ENCODE data around the gene SHISAL2A.
"Not testable (repeated sequence)": the region's sequence is repeated elsewhere in the genome, so short reads cannot be mapped to it uniquely, and the experiment has no call there.

SHISAL2A gene

GRCh38 chr1:52692697-52693096 is 59.7 kb downstream of the SHISAL2A start:
- no peak for DNase-seq

DNA sequence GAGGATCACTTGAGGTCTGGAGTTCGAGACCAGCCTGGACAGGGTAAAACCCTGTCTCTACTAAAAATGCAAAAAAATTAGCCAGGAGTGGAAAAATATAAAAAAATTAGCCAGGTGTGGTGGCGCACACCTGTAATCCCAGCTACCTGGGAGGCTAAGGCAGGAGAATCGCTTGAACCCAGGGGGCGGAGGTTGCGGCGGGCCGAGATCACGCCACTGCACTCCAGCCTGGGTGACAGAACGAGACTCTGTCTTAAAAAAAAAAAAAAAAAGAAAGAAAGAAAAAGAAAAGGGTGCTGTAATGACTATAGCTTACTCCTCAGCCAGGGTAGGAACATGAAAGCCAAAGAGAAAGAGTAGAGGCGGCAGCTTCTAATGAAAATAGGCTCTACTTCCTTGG is 60.4 kb downstream of the SHISAL2A start:
- DNase-seq = not testable (repeated sequence)

- no peak for DNase-seq
Observed at GRCh38 chr1:52693843-52694242, 60.9 kb downstream of the SHISAL2A start.

GRCh38 chr1:52695627-52696026 is 62.7 kb downstream of the SHISAL2A start:
- DNase-seq = no peak

DNA sequence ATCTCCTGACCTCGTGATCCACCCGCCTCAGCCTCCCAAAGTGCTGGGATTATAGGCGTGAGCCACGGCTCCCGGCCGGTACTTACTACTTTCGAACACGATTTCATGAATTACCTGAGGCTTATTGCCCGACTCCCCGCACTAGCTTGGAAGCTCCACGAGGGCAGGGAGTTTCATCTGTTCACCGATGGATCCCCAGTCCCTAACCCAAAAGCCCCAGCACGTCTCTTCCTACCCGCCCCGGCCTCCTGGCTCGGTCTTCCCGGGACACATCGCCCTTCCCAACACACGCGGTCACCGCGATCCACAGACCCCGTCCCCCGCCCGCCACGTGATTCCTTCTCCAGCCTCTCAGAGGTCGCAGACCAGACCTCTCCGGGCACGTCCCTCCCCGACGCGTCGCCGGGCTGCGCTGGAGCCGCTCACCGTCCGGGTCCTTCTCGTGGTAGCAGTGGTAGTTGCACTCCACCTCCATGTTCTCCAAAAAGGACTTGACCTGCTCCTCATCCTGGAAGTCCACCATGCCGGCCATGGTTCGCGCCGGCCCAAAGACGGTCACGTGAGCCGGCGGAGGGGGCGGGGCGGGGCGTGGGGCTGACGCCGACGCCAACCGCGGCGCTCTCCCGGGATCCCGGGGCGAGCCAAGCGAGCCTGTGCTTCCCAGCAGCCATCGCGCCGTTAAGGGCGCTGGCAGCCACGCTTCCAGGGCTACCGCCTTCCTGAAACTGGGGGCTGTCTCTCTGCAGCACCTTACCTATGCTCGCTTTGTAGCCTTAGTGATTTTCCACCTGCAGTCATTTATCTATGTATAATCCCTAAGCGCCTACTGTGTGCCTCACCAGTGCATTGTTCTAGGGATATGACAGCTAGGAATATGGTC is 65.1 kb downstream of the SHISAL2A start, which contains the start of gene COA7:
COA7 (minus strand) TSS at position 553 of the 880 bp plus-strand sequence; CDS start at position 532, 21 bp downstream.
- DNase-seq = peak; percentile 72

DNA sequence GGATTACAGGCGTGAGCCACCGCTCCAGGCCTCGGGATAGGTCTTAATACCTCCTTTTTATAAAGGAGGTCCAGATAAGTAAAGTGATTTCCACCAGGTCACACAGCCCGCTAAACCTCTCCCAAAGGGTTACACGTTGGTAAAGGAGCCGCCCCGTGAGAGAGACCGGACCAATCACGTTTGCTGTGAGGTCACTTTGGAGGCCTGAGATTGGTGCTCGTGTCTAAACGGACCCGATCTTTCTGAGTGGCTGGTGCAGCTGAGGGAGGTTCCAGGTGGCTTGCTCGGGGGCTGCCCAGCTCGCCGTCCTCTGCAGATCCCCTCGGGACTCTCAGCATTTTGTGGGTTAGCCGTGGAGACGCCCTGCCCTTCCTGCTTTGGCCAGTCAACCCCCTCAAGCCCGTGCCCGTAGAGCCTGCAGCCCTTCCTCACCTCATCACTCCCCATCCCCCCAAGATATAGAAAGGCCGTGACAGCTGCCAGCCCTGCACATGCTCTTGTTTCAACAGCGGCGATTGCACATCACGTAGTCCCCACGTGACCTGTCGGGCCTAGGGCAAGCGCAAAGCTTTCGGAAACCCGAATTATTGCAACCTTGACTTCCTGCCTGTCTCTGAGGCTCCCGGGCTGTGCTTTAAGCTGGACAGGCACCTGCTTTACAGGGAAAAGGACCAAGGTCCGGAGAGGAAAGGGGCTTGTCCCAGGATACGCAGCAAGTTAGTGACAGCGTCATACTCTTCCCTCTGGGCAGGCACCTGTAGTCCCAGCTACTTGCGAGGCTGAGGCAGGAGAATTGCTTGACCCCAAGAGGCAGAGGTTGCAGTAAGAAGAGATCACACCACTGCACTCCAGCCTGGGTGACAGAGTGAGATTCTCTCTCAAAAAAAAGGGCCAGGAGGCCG is 70.2 kb downstream of the SHISAL2A start:
- peak; percentile 88 for DNase-seq

DNA sequence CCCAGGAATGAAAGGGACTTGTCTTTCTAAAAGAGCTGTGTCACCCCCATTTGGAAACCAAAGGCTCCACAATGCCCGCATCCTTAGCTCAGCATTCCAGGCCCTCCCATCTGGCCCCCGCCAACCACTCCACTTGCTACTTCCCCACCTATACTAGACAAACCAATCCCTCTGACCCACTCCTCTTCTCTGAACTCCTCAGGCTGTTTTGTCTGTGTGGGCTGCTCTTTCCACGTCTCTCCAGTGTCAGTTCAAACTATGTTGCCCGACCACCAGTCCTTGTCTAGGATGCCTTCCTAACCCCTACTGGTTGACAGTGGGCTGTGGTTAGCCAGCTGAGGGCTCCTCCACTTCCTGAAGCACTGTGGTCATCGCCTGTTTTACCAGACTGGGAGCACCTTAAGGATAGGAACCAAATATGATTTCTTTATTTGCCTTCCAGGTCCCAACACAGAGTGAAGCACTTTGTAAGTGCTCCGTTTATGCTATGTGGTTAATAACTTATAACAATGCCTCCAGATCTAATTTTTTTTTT is 73.2 kb downstream of the SHISAL2A start:
- DNase-seq = no peak

All from CD4-positive, alpha-beta T cell treated with Interleukin-12 subunit alpha and Interleukin-12 subunit beta, for 1 hour (primary cell).